IPS-11a (cell line): ENCODE data around the gene COL27A1.

ENCODE experiments used
- H3K4me3 ChIP-seq: one replicate; pipeline ENCODE4 v1.5.1; 2013; ENCODE audit warnings: low read depth, low read length, control low read depth

COL27A1 gene

GRCh38 chr9:114143234-114143633, 12.1 kb upstream of the COL27A1 start:
- no peak overlapping the region for H3K4me3 ChIP-seq

- H3K4me3 ChIP-seq, result no peak overlapping the region
Measured at GRCh38 chr9:114146735-114147134, 8.6 kb upstream of the COL27A1 start.

- H3K4me3 ChIP-seq, result no peak overlapping the region
Measured at GRCh38 chr9:114149181-114149580, 6.2 kb upstream of the COL27A1 start.

- no peak overlapping the region for H3K4me3 ChIP-seq
Measured at GRCh38 chr9:114149765-114150340, 5.5 kb upstream of the COL27A1 start.

GRCh38 chr9:114150608-114151007, 4.7 kb upstream of the COL27A1 start:
- H3K4me3 ChIP-seq, result no peak overlapping the region

- no peak overlapping the region for H3K4me3 ChIP-seq
Measured at GRCh38 chr9:114151426-114151956, 3.8 kb upstream of the COL27A1 start.

- peak overlapping the region; percentile 37 for H3K4me3 ChIP-seq
Measured at GRCh38 chr9:114153761-114154599, 1.4 kb upstream of the COL27A1 start.

GRCh38 chr9:114154600-114155102, 686 bp upstream of the COL27A1 start:
- peak overlapping the region; percentile 37 for H3K4me3 ChIP-seq

- H3K4me3 ChIP-seq, result peak overlapping the region; percentile 53
Measured at GRCh38 chr9:114155995-114156656, 789 bp downstream of the COL27A1 start.

GRCh38 chr9:114156657-114157421, 1.5 kb downstream of the COL27A1 start:
- H3K4me3 ChIP-seq, result peak overlapping the region; percentile 38

GRCh38 chr9:114157516-114158176, 2.3 kb downstream of the COL27A1 start:
- no peak overlapping the region for H3K4me3 ChIP-seq

GRCh38 chr9:114158482-114159130, 3.3 kb downstream of the COL27A1 start:
- no peak overlapping the region for H3K4me3 ChIP-seq

- no peak overlapping the region for H3K4me3 ChIP-seq
Measured at GRCh38 chr9:114159691-114160090, 4.4 kb downstream of the COL27A1 start.

- H3K4me3 ChIP-seq, result no peak overlapping the region
Measured at GRCh38 chr9:114161513-114161912, 6.2 kb downstream of the COL27A1 start.

GRCh38 chr9:114163517-114163951, 8.2 kb downstream of the COL27A1 start:
- H3K4me3 ChIP-seq, result no peak overlapping the region

- no peak overlapping the region for H3K4me3 ChIP-seq
Measured at GRCh38 chr9:114164191-114164794, 9.0 kb downstream of the COL27A1 start.

- H3K4me3 ChIP-seq, result no peak overlapping the region
Measured at GRCh38 chr9:114165407-114166102, 10.2 kb downstream of the COL27A1 start.

GRCh38 chr9:114166103-114166470, 10.8 kb downstream of the COL27A1 start:
- no peak overlapping the region for H3K4me3 ChIP-seq
